ENCODE results near the gene TNFRSF14.
"Not testable (repeated sequence)": the region's sequence is repeated elsewhere in the genome, so short reads cannot be mapped to it uniquely, and the experiment has no call there.

TNFRSF14 gene

DNA sequence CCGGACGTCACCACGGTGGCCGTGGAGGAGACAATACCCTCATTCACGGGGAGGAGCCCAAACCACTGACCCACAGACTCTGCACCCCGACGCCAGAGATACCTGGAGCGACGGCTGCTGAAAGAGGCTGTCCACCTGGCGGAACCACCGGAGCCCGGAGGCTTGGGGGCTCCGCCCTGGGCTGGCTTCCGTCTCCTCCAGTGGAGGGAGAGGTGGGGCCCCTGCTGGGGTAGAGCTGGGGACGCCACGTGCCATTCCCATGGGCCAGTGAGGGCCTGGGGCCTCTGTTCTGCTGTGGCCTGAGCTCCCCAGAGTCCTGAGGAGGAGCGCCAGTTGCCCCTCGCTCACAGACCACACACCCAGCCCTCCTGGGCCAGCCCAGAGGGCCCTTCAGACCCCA lies 7.0 kb downstream of the TNFRSF14 start:
- TF ChIP-seq, protein P1, sequence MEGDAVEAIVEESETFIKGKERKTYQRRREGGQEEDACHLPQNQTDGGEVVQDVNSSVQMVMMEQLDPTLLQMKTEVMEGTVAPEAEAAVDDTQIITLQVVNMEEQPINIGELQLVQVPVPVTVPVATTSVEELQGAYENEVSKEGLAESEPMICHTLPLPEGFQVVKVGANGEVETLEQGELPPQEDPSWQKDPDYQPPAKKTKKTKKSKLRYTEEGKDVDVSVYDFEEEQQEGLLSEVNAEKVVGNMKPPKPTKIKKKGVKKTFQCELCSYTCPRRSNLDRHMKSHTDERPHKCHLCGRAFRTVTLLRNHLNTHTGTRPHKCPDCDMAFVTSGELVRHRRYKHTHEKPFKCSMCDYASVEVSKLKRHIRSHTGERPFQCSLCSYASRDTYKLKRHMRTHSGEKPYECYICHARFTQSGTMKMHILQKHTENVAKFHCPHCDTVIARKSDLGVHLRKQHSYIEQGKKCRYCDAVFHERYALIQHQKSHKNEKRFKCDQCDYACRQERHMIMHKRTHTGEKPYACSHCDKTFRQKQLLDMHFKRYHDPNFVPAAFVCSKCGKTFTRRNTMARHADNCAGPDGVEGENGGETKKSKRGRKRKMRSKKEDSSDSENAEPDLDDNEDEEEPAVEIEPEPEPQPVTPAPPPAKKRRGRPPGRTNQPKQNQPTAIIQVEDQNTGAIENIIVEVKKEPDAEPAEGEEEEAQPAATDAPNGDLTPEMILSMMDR (conservative IDR thresholded peaks at IDR 0.05; ENCODE audit: control insufficient read depth, insufficient read depth, low read depth, low read length) = no peak
- no peak overlapping the region for H3K4me3 ChIP-seq (ENCODE audit: control insufficient read depth, low read depth, low read length)
- no peak for DNase-seq (ENCODE audit: low read depth)

DNA sequence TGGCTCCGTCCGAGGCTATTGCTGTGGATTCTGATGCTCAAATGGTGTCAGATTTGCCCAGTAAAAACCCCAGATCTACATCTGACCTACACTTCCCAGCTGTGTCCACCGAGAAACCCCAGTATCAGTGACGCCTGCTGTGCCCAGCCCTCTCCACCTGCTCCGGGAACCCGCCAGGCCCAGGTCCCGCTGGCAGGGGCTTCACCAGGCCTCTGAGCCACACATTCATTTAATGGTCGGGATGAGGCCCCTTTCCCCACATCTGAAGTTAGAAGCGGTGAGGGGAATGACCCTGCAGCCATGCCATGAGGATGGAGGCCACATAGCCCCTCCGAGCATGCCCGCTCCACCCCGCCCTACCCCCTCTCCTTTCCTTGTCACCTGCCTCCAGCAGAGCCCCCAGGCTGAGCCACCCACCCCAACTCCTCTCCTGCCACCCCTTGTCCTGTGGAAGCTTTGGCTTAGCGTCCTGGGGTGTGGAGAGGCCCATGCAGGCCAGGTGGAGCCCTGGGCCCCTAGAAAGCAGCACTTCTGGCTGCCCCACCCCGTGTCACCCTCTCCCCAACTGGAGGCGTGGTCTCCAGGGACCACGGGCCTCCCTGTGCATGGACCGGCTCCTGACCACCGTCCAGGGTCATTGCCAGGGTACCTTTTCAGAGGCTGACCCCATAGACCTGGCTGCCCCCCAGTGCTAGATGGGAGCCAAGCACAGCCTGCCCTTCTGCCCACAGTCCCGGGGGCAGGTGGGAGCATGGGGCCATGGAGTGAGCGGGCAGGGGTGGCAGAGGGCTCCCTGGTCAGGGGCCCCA lies 8.0 kb downstream of the TNFRSF14 start:
- no peak overlapping the region for H3K4me3 ChIP-seq (ENCODE audit: control insufficient read depth, low read depth, low read length)
- no peak for DNase-seq (ENCODE audit: low read depth)
- TF ChIP-seq, protein P1 (conservative IDR thresholded peaks at IDR 0.05; ENCODE audit: control insufficient read depth, insufficient read depth, low read depth, low read length) = no peak

DNA sequence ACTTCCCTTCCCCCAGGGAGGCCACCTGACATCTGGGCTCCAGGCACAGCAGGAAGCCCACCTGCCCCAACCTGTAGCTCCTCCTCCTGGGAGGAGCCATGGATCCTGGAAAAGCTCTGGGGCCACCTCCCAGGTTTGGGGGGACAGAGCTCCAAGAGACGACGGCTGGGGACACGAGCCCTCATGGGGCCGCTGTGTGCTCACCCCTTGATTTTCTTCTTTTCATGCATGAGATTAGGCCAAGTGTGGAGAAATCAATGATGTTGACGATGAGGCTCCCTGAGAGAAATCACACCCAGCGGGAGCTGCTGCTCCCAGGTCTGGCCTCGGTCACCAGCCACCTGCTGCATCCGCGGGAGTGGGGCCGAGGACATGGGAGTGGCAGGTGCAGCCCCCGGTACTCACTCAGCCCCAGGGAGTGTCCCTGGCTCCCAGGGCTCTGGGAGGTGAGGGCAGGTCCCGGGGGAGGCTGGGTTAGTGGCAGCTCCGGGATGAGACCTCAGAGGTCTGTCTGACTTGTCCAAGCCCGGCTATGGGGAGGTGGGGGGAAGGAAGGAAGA lies 8.7 kb downstream of the TNFRSF14 start:
- TF ChIP-seq, protein P1 (conservative IDR thresholded peaks at IDR 0.05; ENCODE audit: control insufficient read depth, insufficient read depth, low read depth, low read length) = no peak
- no peak overlapping the region for H3K4me3 ChIP-seq (ENCODE audit: control insufficient read depth, low read depth, low read length)
- no peak for DNase-seq (ENCODE audit: low read depth)

DNA sequence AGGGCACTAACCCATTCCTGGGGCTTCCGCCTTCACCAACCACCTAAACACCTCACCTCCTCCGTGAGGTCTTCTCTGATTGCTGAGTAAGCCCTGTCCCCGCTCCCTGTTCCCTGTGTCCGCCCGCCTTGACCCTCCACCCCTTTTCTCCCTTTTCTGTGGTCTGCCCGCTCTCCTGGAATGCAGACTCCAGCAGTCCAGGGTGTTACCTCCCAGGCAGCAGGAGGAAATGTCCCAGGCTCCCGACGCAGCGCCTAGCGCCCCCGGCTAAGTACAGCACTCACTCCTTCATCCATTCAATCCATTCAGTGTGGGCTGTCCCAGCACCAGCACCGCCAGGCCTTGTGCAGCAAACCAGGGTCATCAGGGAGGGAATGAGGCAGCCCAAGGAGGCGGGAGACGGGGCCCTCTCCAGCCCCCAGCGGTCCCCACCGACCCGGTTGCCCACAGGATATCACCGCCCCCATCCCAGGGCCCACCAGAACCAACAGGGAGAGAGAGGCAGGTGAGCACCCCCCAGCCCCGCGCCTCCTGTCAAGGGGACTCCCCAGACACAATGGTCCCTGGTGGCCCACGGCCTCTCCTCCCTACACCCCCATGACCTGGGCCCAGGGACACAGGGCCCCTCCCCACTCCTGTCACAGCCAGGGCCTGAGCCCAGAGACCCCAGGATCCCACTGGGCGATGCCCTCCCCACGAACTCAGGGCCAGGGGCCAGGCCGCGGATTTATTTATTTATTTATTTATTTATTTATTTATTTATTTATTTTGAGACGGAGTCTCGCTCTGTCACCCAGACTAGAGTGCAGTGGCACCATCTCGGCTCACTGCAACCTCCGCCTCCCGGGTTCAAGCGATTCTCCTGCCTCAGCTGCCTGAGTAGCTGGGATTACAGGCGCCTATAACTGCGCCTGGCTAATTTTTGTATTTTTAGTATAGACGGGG lies 10.2 kb downstream of the TNFRSF14 start:
- DNase-seq (ENCODE audit: low read depth) = no peak
- TF ChIP-seq, protein P1 (conservative IDR thresholded peaks at IDR 0.05; ENCODE audit: control insufficient read depth, insufficient read depth, low read depth, low read length) = no peak
- H3K4me3 ChIP-seq (ENCODE audit: control insufficient read depth, low read depth, low read length) = no peak overlapping the region

DNA sequence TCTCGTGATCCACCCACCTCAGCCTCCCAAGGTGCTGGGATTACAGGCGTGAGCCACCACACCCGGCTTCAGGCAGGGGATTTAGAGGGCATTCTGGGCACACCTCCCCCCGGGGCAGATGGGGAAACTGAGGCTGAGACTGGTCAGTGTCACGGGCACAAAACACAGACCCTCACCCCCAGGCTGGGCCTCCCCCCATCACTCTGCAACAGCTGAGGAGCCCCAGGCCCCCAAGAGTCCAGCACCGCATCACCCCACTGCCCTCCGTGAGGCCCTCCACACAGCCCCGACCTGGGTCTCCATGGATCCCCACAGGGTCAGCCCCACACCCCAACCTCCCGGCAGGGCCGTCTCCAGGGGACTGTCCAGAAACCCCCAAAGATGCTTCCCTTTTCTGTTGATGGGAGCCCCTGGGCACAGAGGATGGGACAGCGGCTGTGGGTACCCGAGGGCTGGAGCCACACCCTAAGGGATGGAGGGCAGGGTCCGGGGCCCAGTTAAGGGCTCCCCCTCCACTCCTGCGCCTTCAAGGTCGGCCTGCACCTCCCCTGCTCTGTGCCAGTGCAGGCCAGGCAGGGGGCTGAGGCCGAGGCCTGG lies 11.0 kb downstream of the TNFRSF14 start:
- TF ChIP-seq, protein P1 (conservative IDR thresholded peaks at IDR 0.05; ENCODE audit: control insufficient read depth, insufficient read depth, low read depth, low read length) = no peak
- DNase-seq (ENCODE audit: low read depth) = no peak
- H3K4me3 ChIP-seq (ENCODE audit: control insufficient read depth, low read depth, low read length) = no peak overlapping the region

DNA sequence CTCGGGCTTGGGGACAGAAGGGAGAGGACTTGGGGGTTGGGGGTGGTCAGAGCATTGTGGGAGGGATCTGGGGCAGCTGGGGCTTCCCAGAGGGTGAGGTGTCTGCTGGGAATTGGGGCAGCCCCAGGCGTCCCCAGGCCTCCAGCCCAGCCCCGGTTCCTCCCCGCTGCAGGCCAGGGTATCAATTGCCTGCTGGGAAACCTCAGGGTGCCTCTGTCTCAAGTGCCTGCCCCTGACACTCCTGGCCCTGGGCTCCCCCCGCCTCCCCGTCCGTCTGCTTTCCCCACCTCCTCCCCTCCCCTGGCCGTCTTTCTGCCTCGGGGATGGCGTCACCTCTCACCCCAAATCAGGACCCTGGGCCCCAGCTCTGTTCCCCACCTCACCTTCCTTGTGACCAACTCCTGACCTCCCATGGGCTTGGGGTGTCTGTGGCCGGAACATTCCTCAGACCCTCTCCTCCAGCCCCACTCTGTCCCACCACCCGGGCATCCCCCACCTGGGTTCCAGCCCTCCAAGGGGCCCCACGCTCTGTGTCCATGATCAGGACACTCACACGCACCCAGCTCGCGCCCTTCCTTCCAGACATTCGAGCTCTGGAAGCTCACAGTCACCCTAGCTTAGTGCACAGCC lies 12.1 kb downstream of the TNFRSF14 start:
- DNase-seq (ENCODE audit: low read depth); H3K4me3 ChIP-seq (ENCODE audit: control insufficient read depth, low read depth, low read length): not testable (repeated sequence)

Data from fibroblast of mammary gland (primary cell).